Mesodermal cell (in vitro differentiated cells): ENCODE results near the gene NDUFA11.

Source experiments
- H3K27ac ChIP-seq: 2 replicates; pipeline ENCODE4 v1.7.0; 2013; ENCODE audit warnings: mild to moderate bottlenecking, low read depth, low read length, moderate library complexity; ENCODE audit not compliant: severe bottlenecking
- H3K36me3 ChIP-seq: 2 replicates; pipeline ENCODE4 v1.7.1; 2013; ENCODE audit warnings: mild to moderate bottlenecking, low read length, moderate library complexity; ENCODE audit not compliant: control insufficient read depth, insufficient read depth
- H3K4me1 ChIP-seq: one replicate; pipeline ENCODE4 v1.7.1; 2013; ENCODE audit warnings: mild to moderate bottlenecking, low read length; ENCODE audit not compliant: insufficient read depth, control insufficient read depth, poor library complexity, severe bottlenecking
- H3K4me3 ChIP-seq: 2 replicates; pipeline ENCODE4 v1.7.0; 2013; ENCODE audit warnings: low read length, control low read depth, mild to moderate bottlenecking; ENCODE audit not compliant: insufficient read depth, poor library complexity, severe bottlenecking; ENCODE audit errors: extremely low read depth
- H3K9me3 ChIP-seq: 2 replicates; pipeline ENCODE4 v1.7.1; 2013; ENCODE audit warnings: mild to moderate bottlenecking, low read length, moderate library complexity; ENCODE audit not compliant: control insufficient read depth
- WGBS, 2 experiments: methylation state at CpG; one replicate each; pipeline ENCODE4 v1.1.5; 2013; ENCODE audit warnings: missing lambda C conversion rate in 2 of 2; ENCODE audit not compliant: insufficient coverage in 2 of 2; 5-methylcytosine and 5-hydroxymethylcytosine counted together

Gene NDUFA11

GRCh38 chr19:5931251-5931650 is 27.7 kb upstream of the NDUFA11 start:
- Histone ChIP-seq H3K27ac (no peak overlapping the region), H3K4me3 (no peak overlapping the region), H3K9me3 (no peaks in the 10 kb centered on the region), H3K4me1 (peaks cover 19% of the 10 kb centered on the region), H3K36me3 (peaks cover 85% of the 10 kb centered on the region)
- 90 to 97% methylated on average over 5 to 8 of the region's 11 CpGs for WGBS, 2 experiments

- Histone ChIP-seq H3K9me3 (no peaks in the 10 kb centered on the region), H3K27ac (no peak overlapping the region), H3K4me1 (peaks cover 5% of the 10 kb centered on the region), H3K4me3 (no peak overlapping the region), H3K36me3 (peaks cover 89% of the 10 kb centered on the region)
- WGBS, 2 experiments: 92 to 95% methylated on average over 10 to 12 of the region's 14 CpGs
Measured at GRCh38 chr19:5929625-5930024, 26.0 kb upstream of the NDUFA11 start.

GRCh38 chr19:5929179-5929578 is 25.6 kb upstream of the NDUFA11 start:
- Histone ChIP-seq H3K4me3 (no peak overlapping the region), H3K4me1 (peaks cover 3% of the 10 kb centered on the region), H3K36me3 (peaks cover 93% of the 10 kb centered on the region), H3K27ac (no peak overlapping the region), H3K9me3 (no peaks in the 10 kb centered on the region)
- 93% methylated on average over 12 to 13 of the region's 13 CpGs for WGBS, 2 experiments

- no peak overlapping the region for H3K27ac ChIP-seq
- WGBS, 2 experiments: 96 to 97% methylated on average over 7 to 8 of the region's 8 CpGs
- H3K36me3 ChIP-seq: peaks cover 98% of the 10 kb centered on the region
- H3K4me1 ChIP-seq: no peaks in the 10 kb centered on the region
- H3K9me3 ChIP-seq: no peaks in the 10 kb centered on the region
- no peak overlapping the region for H3K4me3 ChIP-seq
Measured at GRCh38 chr19:5927441-5927821, 23.8 kb upstream of the NDUFA11 start.

GRCh38 chr19:5926641-5927440 is 23.3 kb upstream of the NDUFA11 start:
- no peaks in the 10 kb centered on the region for H3K9me3 ChIP-seq
- H3K36me3 ChIP-seq: peaks cover 95% of the 10 kb centered on the region
- H3K4me3 ChIP-seq: no peak overlapping the region
- WGBS, 2 experiments: 92 to 95% methylated on average over 12 to 14 of the region's 14 CpGs
- H3K4me1 ChIP-seq: no peaks in the 10 kb centered on the region
- H3K27ac ChIP-seq: no peak overlapping the region

GRCh38 chr19:5925830-5926427 is 22.3 kb upstream of the NDUFA11 start:
- Histone ChIP-seq H3K4me1 (no peaks in the 10 kb centered on the region), H3K27ac (no peak overlapping the region), H3K4me3 (no peak overlapping the region), H3K36me3 (peaks cover 89% of the 10 kb centered on the region), H3K9me3 (no peaks in the 10 kb centered on the region)
- 98% methylated on average over 10 to 13 of the region's 18 CpGs for WGBS, 2 experiments

- 95 to 97% methylated on average over 11 to 16 of the region's 16 CpGs for WGBS, 2 experiments
Measured at GRCh38 chr19:5923356-5923755, 19.8 kb upstream of the NDUFA11 start.

GRCh38 chr19:5922161-5922545 is 18.6 kb upstream of the NDUFA11 start:
- H3K4me3 ChIP-seq: no peak overlapping the region
- no peaks in the 10 kb centered on the region for H3K4me1 ChIP-seq
- WGBS, 2 experiments: 98 to 99% methylated on average over 7 to 10 of the region's 12 CpGs
- no peaks in the 10 kb centered on the region for H3K9me3 ChIP-seq
- H3K27ac ChIP-seq: no peak overlapping the region
- H3K36me3 ChIP-seq: peaks cover 85% of the 10 kb centered on the region

More at GRCh38 chr19:5923356-5923755, 19.8 kb upstream of the NDUFA11 start:
- Histone ChIP-seq H3K9me3 (no peaks in the 10 kb centered on the region), H3K4me3 (no peak overlapping the region), H3K27ac (no peak overlapping the region), H3K36me3 (peaks cover 88% of the 10 kb centered on the region), H3K4me1 (no peaks in the 10 kb centered on the region)

- Histone ChIP-seq H3K4me3 (no peak overlapping the region), H3K9me3 (no peaks in the 10 kb centered on the region), H3K27ac (no peak overlapping the region), H3K4me1 (no peaks in the 10 kb centered on the region), H3K36me3 (peaks cover 85% of the 10 kb centered on the region)
- WGBS, 2 experiments: 97 to 99% methylated on average over 20 to 21 of the region's 21 CpGs
Measured at GRCh38 chr19:5921516-5922160, 18.0 kb upstream of the NDUFA11 start.

- Histone ChIP-seq H3K27ac (no peak overlapping the region), H3K4me3 (no peak overlapping the region), H3K9me3 (no peaks in the 10 kb centered on the region), H3K4me1 (no peaks in the 10 kb centered on the region), H3K36me3 (peaks cover 75% of the 10 kb centered on the region)
- WGBS, 2 experiments: 95 to 97% methylated on average over 11 to 14 of the region's 20 CpGs
Measured at GRCh38 chr19:5918463-5919079, 15.0 kb upstream of the NDUFA11 start.
